Measurements from ENCODE around the gene C20orf96.

Gene C20orf96

GRCh38 chr20:221258-221830, 69.2 kb downstream of the C20orf96 start:
- TF ChIP-seq L3MBTL2 (conservative IDR thresholded peaks at IDR 0.05) (no peak), FOXM1 (IDR thresholded peaks at IDR 0.05; ENCODE audit: borderline replicate concordance) (no peak), ZNF384 (IDR thresholded peaks at IDR 0.05) (no peak), LEF1 (IDR thresholded peaks at IDR 0.05; ENCODE audit: borderline replicate concordance) (no peak), BHLHE40 (IDR thresholded peaks at IDR 0.05; ENCODE audit: borderline replicate concordance) (no peak), FOXK2 (IDR thresholded peaks at IDR 0.05) (no peak), HDGF (IDR thresholded peaks at IDR 0.05; ENCODE audit: borderline replicate concordance) (no peak), TARDBP (IDR thresholded peaks at IDR 0.05) (no peak), PKNOX1 (IDR thresholded peaks at IDR 0.05) (no peak), SUZ12 (IDR thresholded peaks at IDR 0.05) (no peak), ELF4 (IDR thresholded peaks at IDR 0.05) (no peak), ARNT (IDR thresholded peaks at IDR 0.05) (no peak), FOXA1 (IDR thresholded peaks at IDR 0.05) (no peak)
- DNase-seq (ENCODE audit: extremely low spot score), result no peak
- ChIA-PET POLR2A (no interaction called here), CTCF (no interaction called here)
